Placental pericyte (primary cell): Measurements from ENCODE around the gene P2RY10. TPM values are rescaled to one million over a fixed set of nuclear protein-coding genes. Genes with fewer than 3 reads are reported as not detected.

ENCODE experiments used
- total RNA-seq: library from RNA; depleted of rRNA; stranded (reverse); fragments of >200 nt; gene quantifications from 2 replicates; pipeline ENCODE4 v1.2.3, GENCODE V29; 2012

The P2RY10 gene
- total RNA-seq, result not detected in 2 replicates

GRCh38 chrX:78945186-78945912 is at the start of gene P2RY10:
Gene P2RY10 (plus strand): TSS chrX:78945391. CDS start chrX:78960521, 15,130 bp downstream.

Other genes with a start within 250 kb of the P2RY10 start
- gene LPAR4, start 197.7 kb upstream of the P2RY10 start, total RNA-seq, result 0.29 TPM in 1 of 2 replicates, not detected in the other
- under 0.01 TPM in 1 of 2 replicates, not detected in the other for gene GPR174, start 199.3 kb downstream of the P2RY10 start, total RNA-seq